ENCODE results near the gene WASF2. TPM values are rescaled to one million over a fixed set of nuclear protein-coding genes. Genes with fewer than 3 reads are reported as not detected.
A peak's percentile ranks its signal among the peaks of the same experiment; 100 is the strongest.

The WASF2 gene
- polyA plus RNA-seq, 12 donors = 71.9 to 930 (median 83.1) TPM

DNA sequence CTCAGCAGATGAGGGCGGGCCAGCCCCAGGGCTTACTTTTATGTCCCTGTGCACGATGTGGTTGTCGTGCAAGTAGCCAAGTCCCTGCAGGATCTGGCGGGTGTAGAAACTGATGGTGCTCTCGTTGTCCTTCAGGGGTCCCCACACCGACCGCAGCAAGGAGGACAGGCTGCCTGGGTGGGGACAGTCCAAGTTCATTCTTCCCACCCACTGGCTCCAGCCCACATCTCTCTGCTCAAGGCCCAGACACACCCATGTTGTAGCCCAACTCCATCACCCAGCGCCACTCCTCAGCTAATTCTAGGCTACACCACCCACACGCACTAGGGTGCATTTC lies 130.2 kb downstream of the WASF2 start:
- no peak for DNase-seq

DNA sequence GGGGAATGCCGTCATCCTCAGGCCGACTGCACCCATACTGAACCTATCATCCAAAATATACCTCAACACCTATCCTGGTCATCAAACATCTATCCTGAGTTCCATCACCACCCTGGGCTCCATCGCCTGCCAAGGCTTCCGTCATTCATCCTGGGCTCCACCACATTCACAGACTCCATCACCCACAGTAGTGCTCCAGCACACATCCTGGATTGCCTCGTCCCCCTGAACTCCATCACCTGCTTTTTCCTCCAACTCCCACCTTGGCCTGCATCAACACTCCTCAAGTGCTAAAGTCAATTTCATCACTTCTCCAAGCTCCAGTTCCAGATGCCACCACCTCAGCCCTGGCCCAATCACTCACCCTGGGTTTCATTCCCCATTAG lies 131.0 kb downstream of the WASF2 start:
- no peak for DNase-seq

DNA sequence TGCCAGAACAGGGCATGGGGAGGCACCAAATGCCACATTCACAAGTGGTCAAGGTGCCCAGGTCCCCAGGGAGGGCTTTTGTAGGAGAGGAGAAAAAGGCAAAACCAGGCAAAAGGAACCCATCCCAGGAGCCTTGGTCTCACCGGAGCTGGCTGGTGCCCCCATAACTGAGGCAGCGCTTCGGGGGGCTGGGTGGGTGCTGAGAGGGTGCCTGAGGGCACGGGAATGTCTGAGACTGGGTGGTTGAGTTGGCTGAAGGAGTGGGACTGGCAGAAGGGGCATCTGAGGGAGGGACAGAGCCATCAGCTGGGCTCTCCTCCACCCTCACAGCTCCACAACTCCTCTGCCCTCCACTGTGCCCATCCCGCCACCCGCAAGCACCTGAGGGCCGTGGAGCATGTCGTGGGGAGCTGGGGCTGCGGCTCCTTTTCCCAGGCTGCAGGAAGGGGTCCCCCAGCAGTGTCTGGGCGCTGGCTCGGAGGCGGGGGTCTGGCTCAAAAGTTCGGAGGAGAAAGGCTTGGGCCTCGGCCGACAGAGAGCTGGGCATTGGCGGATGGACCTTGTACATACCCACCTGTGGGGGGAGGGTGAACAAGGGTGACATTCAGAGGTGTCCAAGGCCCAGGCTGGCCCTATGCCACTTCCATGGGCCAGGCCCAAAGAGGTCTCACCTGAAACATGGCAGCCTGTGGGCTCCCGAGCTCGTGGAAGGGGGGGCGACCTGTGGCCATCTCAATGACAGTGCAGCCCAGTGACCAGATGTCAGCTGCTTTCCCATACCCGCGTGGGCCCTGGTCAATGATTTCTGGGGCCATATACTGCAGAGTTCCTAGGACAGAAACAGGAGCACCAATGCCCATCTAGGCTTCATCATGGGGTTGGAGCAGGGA lies 131.7 kb downstream of the WASF2 start:
- DNase-seq = no peak

DNA sequence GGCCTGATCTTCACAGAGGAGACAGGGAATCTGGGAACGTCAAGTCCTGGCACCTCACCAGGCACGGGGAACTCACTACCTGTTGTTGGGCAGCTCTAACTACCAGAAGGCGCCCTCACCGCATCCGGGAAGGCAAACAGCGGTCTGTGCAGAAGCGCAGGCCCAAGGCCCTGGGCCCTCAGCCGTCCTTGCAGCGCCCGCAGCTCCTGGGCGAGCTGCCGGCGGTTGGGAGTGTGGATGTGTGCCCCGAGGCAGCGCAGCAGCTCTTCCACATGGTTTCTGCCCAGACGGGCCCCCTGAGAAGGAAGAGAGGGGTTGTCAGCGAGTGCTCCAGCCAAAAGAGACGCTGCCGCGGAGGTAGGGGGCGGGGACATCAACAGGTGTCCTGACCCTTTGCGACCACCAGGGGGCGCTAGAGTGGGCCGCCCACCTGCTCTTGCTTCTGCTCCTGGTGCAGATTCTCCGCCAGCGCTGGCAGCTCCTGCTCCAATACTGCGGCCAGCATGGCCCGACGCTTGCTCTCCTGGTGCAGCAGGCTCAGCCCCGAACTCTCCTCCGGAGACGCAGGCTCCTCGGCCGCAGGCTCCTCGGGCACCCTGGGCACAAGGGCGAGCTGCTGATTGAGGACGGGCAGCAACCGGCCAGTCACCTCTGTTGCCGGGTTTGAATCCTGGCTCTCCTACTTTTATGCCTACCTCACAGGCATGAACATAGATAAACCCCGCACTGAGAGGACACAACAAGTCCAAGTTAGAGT lies 132.5 kb downstream of the WASF2 start:
- DNase-seq = peak; percentile 79

DNA sequence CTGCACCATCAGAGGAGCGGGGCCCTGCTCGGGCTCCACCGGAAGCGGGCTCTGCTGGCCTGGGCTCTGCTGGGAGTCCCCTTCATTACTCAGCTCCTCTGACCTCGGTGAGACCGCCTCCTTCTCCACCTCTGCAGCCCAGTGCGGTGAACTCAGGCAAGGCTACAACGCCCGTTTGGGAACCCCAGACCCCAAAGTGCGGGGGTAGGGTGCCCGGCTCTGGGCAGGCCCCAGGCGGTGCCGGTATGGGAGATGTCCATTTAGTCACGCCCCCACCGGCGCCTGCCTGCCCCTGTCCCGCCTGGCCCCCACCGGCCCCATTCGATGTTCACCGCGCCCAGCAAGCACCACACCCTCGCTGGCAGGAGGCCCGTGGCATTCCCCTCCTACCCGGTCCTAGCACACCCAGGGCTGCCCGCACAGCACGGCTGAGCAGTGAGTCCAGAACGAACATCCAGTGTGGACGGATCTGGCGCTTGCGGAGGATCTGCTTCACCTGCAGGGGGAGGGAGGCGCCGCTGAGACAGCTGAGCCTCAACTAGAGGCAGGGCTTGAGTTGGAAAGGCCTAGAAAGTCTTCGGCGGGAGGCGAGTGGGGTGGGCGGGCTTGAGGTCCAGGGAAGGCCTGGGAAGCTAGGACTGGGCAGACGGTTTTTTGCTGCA lies 133.2 kb downstream of the WASF2 start:
- DNase-seq = no peak

DNA sequence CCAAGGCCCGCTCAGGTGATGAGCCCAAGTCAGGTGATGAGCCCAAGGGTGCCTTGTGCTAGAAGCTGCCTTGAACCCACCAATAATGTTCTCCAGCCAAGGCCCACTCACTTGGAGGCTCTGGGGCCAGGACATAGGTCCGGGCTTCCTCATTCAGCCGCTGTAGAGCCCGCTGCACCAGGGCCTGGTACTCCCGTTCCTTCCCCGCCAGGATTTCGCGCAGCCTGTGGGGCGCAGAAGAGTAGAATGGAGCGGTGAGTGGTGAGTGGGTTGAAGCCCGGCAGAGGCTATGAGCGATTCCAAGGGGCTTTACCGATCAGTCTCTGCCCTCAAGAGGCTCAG lies 133.7 kb downstream of the WASF2 start:
- no peak for DNase-seq

DNA sequence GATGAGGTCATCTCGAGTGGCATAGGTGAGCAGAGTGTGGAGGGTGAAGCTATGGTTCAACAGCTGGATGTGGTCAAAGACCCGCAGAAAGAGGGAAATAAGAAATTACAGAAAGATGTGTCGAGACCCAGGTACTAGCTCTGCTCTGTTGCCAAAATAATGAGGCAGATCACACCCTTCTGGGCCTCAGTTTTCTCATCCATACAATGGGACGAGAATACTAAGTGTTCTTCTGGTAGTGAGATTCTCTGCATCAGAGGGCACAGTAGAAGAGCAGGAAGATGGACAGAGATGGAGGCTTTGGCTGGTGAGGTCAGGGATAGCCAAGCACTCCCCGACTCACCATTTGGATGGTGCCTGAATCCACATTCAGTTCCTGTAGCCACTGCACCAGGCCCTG lies 134.3 kb downstream of the WASF2 start:
- DNase-seq = no peak

Other genes with a start within 250 kb of the WASF2 start
- gene TMEM222, start 168.0 kb downstream of the WASF2 start, polyA plus RNA-seq (ENCODE audit: insufficient read length in 12 of 12) = 10 to 100 TPM in 11 of 12 donors, not detected in 1; 19.9 to 25.4 (median 23.3) TPM
- gene SYTL1, start 148.1 kb downstream of the WASF2 start, polyA plus RNA-seq (ENCODE audit: insufficient read length in 12 of 12) = 10 to 100 TPM in 2 of 12 donors, 1 to 10 TPM in 2, under 1 TPM in 7, not detected in 1; 0.38 to 19.4 (median 0.83) TPM
- 10 to 100 TPM in 5 of 12 donors, 1 to 10 TPM in 6, not detected in 1; 6.4 to 24.0 (median 9.9) TPM for gene MAP3K6, start 123.2 kb downstream of the WASF2 start, polyA plus RNA-seq (ENCODE audit: insufficient read length in 12 of 12)
- gene FCN3, start 115.3 kb downstream of the WASF2 start, polyA plus RNA-seq (ENCODE audit: insufficient read length in 12 of 12) = under 1 TPM in 10 of 12 donors, not detected in 2; 0.16 to 0.73 (median 0.39) TPM
- under 1 TPM in 2 of 12 donors, not detected in 10; 0.12 to 0.55 TPM for gene CD164L2, start 106.8 kb downstream of the WASF2 start, polyA plus RNA-seq (ENCODE audit: insufficient read length in 12 of 12)
- under 1 TPM in 10 of 12 donors, not detected in 2; 0.38 to 0.95 (median 0.59) TPM for gene GPR3, start 97.5 kb downstream of the WASF2 start, polyA plus RNA-seq (ENCODE audit: insufficient read length in 12 of 12)
- gene AHDC1, start 114.0 kb upstream of the WASF2 start, polyA plus RNA-seq (ENCODE audit: insufficient read length in 12 of 12) = 100 to 1,000 TPM in 2 of 12 donors, 10 to 100 TPM in 9, not detected in 1; 67.2 to 136 (median 80.7) TPM
- 1 to 10 TPM in 9 of 12 donors, under 1 TPM in 1, not detected in 2; 0.96 to 8.5 (median 1.9) TPM for gene FGR, start 145.0 kb upstream of the WASF2 start, polyA plus RNA-seq (ENCODE audit: insufficient read length in 12 of 12)
- gene IFI6, start 182.0 kb upstream of the WASF2 start, polyA plus RNA-seq (ENCODE audit: insufficient read length in 12 of 12) = 1,000 to 10,000 TPM in 1 of 12 donors, 10 to 100 TPM in 11; 36.9 to 1,253 (median 56.8) TPM
- 100 to 1,000 TPM in 1 of 12 donors, 10 to 100 TPM in 11; 18.0 to 726 (median 21.8) TPM for gene FAM76A, start 235.8 kb upstream of the WASF2 start, polyA plus RNA-seq (ENCODE audit: insufficient read length in 12 of 12)